ENCODE measurements around the gene NEUROD2.

Gene NEUROD2

GRCh38 chr17:39566094-39566850 lies 41.4 kb downstream of the NEUROD2 start:
- TF ChIP-seq CTCF (IDR thresholded peaks at IDR 0.05; ENCODE audit: low read depth, low read length, missing control alignments), result no peak
- no peak for DNase-seq (ENCODE audit: low read depth)
- H3K4me3 ChIP-seq (ENCODE audit: low read depth, low read length), result no peak overlapping the region

- TF ChIP-seq CTCF (IDR thresholded peaks at IDR 0.05; ENCODE audit: low read depth, low read length, missing control alignments), result no peak
- no peak for DNase-seq (ENCODE audit: low read depth)
- H3K4me3 ChIP-seq (ENCODE audit: low read depth, low read length), result no peak overlapping the region
These were observed 43.4 kb downstream of the NEUROD2 start for GRCh38 chr17:39564211-39564848.

DNA sequence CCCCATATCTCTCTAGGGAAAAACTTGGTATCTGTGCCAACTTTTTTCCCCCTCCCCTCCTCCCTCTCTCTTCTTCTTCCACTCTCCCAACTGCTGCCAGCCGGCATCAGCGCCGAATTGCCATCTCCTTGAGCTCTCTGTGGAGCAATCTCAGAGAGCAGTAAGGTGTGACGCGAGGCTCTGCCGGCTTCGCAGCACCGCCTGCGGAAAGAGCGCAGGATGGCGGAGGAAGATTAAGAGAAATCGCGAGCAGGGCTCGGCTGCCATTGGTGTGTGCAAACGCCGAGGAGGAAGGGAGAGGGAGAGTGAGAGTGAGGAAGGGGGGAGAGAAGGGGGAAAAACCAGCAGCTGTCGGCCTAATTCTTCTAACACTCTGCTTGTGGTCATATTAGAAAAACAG lies 44.2 kb downstream of the NEUROD2 start:
- H3K4me3 ChIP-seq (ENCODE audit: low read depth, low read length), result no peak overlapping the region
- TF ChIP-seq CTCF (IDR thresholded peaks at IDR 0.05; ENCODE audit: low read depth, low read length, missing control alignments), result no peak
- DNase-seq (ENCODE audit: low read depth), result no peak

- TF ChIP-seq CTCF (IDR thresholded peaks at IDR 0.05; ENCODE audit: low read depth, low read length, missing control alignments), result no peak
- no peak for DNase-seq (ENCODE audit: low read depth)
These were observed 44.7 kb downstream of the NEUROD2 start for GRCh38 chr17:39562976-39563375.

GRCh38 chr17:39562395-39562794 lies 45.3 kb downstream of the NEUROD2 start:
- TF ChIP-seq CTCF (IDR thresholded peaks at IDR 0.05; ENCODE audit: low read depth, low read length, missing control alignments), result no peak
- no peak for DNase-seq (ENCODE audit: low read depth)
- H3K4me3 ChIP-seq (ENCODE audit: low read depth, low read length), result no peak overlapping the region

More at GRCh38 chr17:39562976-39563375, 44.7 kb downstream of the NEUROD2 start:
- H3K4me3 ChIP-seq (ENCODE audit: low read depth, low read length), result no peak overlapping the region

- H3K4me3 ChIP-seq (ENCODE audit: low read depth, low read length), result no peak overlapping the region
- TF ChIP-seq CTCF (IDR thresholded peaks at IDR 0.05; ENCODE audit: low read depth, low read length, missing control alignments), result no peak
- no peak for DNase-seq (ENCODE audit: low read depth)
These were observed 51.3 kb downstream of the NEUROD2 start for GRCh38 chr17:39556423-39556822.
